ENCODE results near the gene NKX1-1. TPM values are rescaled to one million over a fixed set of nuclear protein-coding genes. Genes with fewer than 3 reads are reported as not detected.

Gene NKX1-1
- not detected for polyA plus RNA-seq (2013, experiment 1 of 2)
- polyA plus RNA-seq (2013, experiment 2 of 2) = not detected

GRCh38 chr4:1406394-1406980 is at the start of gene NKX1-1:
NKX1-1 (minus strand) TSS chr4:1406442; CDS start chr4:1406442, 0 bp downstream.
- no peaks in the 10 kb centered on the region for H3K79me1 ChIP-seq (ENCODE audit: low read depth, low read length)
- H3K4me3 ChIP-seq (ENCODE audit: low read length in 2 of 2) = no peak within 1 kb of the TSS
- H3K14ac ChIP-seq (ENCODE audit: low read length) = no peak within 1 kb of the TSS
- no peaks in the 10 kb centered on the region for H3K4me1 ChIP-seq (ENCODE audit: control insufficient read depth in 2 of 2, insufficient read depth in 1 of 2, low read depth in 1 of 2, low read length in 2 of 2)
- peaks cover 71 to 97% (median 76%) of the 10 kb centered on the region in 3 experiments for H3K27me3 ChIP-seq (ENCODE audit: control insufficient read depth in 3 of 3, insufficient read depth in 3 of 3, low read depth in 1 of 3, low read length in 3 of 3)
- no peak within 1 kb of the TSS for H2BK120ac ChIP-seq (ENCODE audit: low read depth, low read length)
- no peak within 1 kb of the TSS for H2AK5ac ChIP-seq (ENCODE audit: low read depth, low read length)
- H4K91ac ChIP-seq (ENCODE audit: low read depth, low read length, poor library complexity) = no peak within 1 kb of the TSS
- peak within 1 kb of the TSS; percentile 73 for H3K23ac ChIP-seq (ENCODE audit: low read depth, low read length, poor library complexity)
- DNase-seq (ENCODE audit: low spot score) = no peak
- no peak within 1 kb of the TSS for H2AFZ ChIP-seq (ENCODE audit: low read length)
- WGBS, 2 donors (ENCODE audit: extremely low coverage in 2 of 2, insufficient read length in 2 of 2, insufficient replicate concordance in 1 of 2) = no CpG with 5 or more reads among the region's 91 CpGs
- no peak within 1 kb of the TSS for H2BK12ac ChIP-seq (ENCODE audit: low read length)
- no peak within 1 kb of the TSS for H3K9ac ChIP-seq (ENCODE audit: low read depth, low read length, poor library complexity)
- H2BK15ac ChIP-seq (ENCODE audit: low read length) = no peak within 1 kb of the TSS
- peak within 1 kb of the TSS; percentile 17 for H3K18ac ChIP-seq (ENCODE audit: low read length)
- H3K9me3 ChIP-seq (replicated peaks in 1 of 2; ENCODE audit: control insufficient read depth in 2 of 2, insufficient read depth in 1 of 2, low read depth in 1 of 2, low read length in 2 of 2) = peaks cover 0 to 8% of the 10 kb centered on the region in 2 donors
- H3K36me3 ChIP-seq (replicated peaks in 1 of 2; ENCODE audit: control insufficient read depth in 2 of 2, insufficient read depth in 2 of 2, low read length in 2 of 2) = no peaks in the 10 kb centered on the region
- no peak within 1 kb of the TSS for H2BK5ac ChIP-seq (ENCODE audit: low read length)
- H3K4me2 ChIP-seq (ENCODE audit: insufficient read depth, low read length, poor library complexity, severe bottlenecking) = peak within 1 kb of the TSS; percentile 11
- H3K4ac ChIP-seq (ENCODE audit: low read length) = no peak within 1 kb of the TSS
- no peak within 1 kb of the TSS for H4K8ac ChIP-seq (ENCODE audit: low read depth, low read length)
- no peak within 1 kb of the TSS for H3K27ac ChIP-seq (replicated peaks; ENCODE audit: low read length)

- no peak overlapping the region for H3K14ac ChIP-seq (ENCODE audit: low read length)
These were observed 47.5 kb upstream of the NKX1-1 start for GRCh38 chr4:1453731-1454130.

GRCh38 chr4:1452431-1453051 is 46.3 kb upstream of the NKX1-1 start:
- no peaks in the 10 kb centered on the region for H3K4me1 ChIP-seq (ENCODE audit: control insufficient read depth in 2 of 2, insufficient read depth in 1 of 2, low read depth in 1 of 2, low read length in 2 of 2)
- H2BK15ac ChIP-seq (ENCODE audit: low read length) = no peak overlapping the region
- H3K79me1 ChIP-seq (ENCODE audit: low read depth, low read length) = no peaks in the 10 kb centered on the region
- peaks cover 0 to 8% of the 10 kb centered on the region in 2 donors for H3K9me3 ChIP-seq (replicated peaks in 1 of 2; ENCODE audit: control insufficient read depth in 2 of 2, insufficient read depth in 1 of 2, low read depth in 1 of 2, low read length in 2 of 2)
- H3K23ac ChIP-seq (ENCODE audit: low read depth, low read length, poor library complexity) = peak overlapping the region; percentile 25
- H4K91ac ChIP-seq (ENCODE audit: low read depth, low read length, poor library complexity) = no peak overlapping the region
- H3K4ac ChIP-seq (ENCODE audit: low read length) = no peak overlapping the region
- H2BK5ac ChIP-seq (ENCODE audit: low read length) = no peak overlapping the region
- no peak overlapping the region for H4K8ac ChIP-seq (ENCODE audit: low read depth, low read length)
- H3K4me3 ChIP-seq (ENCODE audit: low read length in 2 of 2) = no peak overlapping the region
- H2AFZ ChIP-seq (ENCODE audit: low read length) = no peak overlapping the region
- no peak overlapping the region for H2AK5ac ChIP-seq (ENCODE audit: low read depth, low read length)
- H2BK12ac ChIP-seq (ENCODE audit: low read length) = no peak overlapping the region
- peak overlapping the region; percentile 38 for H3K9ac ChIP-seq (ENCODE audit: low read depth, low read length, poor library complexity)
- no peaks in the 10 kb centered on the region for H3K36me3 ChIP-seq (replicated peaks in 1 of 2; ENCODE audit: control insufficient read depth in 2 of 2, insufficient read depth in 2 of 2, low read length in 2 of 2)
- no peak overlapping the region for H3K14ac ChIP-seq (ENCODE audit: low read length)
- H3K18ac ChIP-seq (ENCODE audit: low read length) = no peak overlapping the region
- no peak overlapping the region for H3K4me2 ChIP-seq (ENCODE audit: insufficient read depth, low read length, poor library complexity, severe bottlenecking)
- WGBS, 2 donors (ENCODE audit: extremely low coverage in 2 of 2, insufficient read length in 2 of 2, insufficient replicate concordance in 1 of 2) = 100% methylated on average over 4 to 5 of the region's 5 CpGs
- H2BK120ac ChIP-seq (ENCODE audit: low read depth, low read length) = no peak overlapping the region
- H3K27me3 ChIP-seq (ENCODE audit: control insufficient read depth in 3 of 3, insufficient read depth in 3 of 3, low read depth in 1 of 3, low read length in 3 of 3) = peaks cover 0 to 7% (median 0%) of the 10 kb centered on the region in 3 experiments
- DNase-seq (ENCODE audit: low spot score) = no peak
- H3K27ac ChIP-seq (replicated peaks; ENCODE audit: low read length) = no peak overlapping the region

More at GRCh38 chr4:1453731-1454130, 47.5 kb upstream of the NKX1-1 start:
- Histone ChIP-seq H4K8ac (ENCODE audit: low read depth, low read length) (no peak overlapping the region), H3K9ac (ENCODE audit: low read depth, low read length, poor library complexity) (no peak overlapping the region), H3K27me3 (ENCODE audit: control insufficient read depth in 3 of 3, insufficient read depth in 3 of 3, low read depth in 1 of 3, low read length in 3 of 3) (peaks cover 0 to 19% (median 2%) of the 10 kb centered on the region in 3 experiments), H3K4ac (ENCODE audit: low read length) (no peak overlapping the region), H4K91ac (ENCODE audit: low read depth, low read length, poor library complexity) (no peak overlapping the region), H3K23ac (ENCODE audit: low read depth, low read length, poor library complexity) (no peak overlapping the region), H3K4me2 (ENCODE audit: insufficient read depth, low read length, poor library complexity, severe bottlenecking) (no peak overlapping the region), H2BK120ac (ENCODE audit: low read depth, low read length) (no peak overlapping the region), H2AFZ (ENCODE audit: low read length) (no peak overlapping the region), H3K18ac (ENCODE audit: low read length) (no peak overlapping the region), H3K36me3 (replicated peaks in 1 of 2; ENCODE audit: control insufficient read depth in 2 of 2, insufficient read depth in 2 of 2, low read length in 2 of 2) (no peaks in the 10 kb centered on the region), H3K4me1 (ENCODE audit: control insufficient read depth in 2 of 2, insufficient read depth in 1 of 2, low read depth in 1 of 2, low read length in 2 of 2) (peaks cover 0 to under 1% of the 10 kb centered on the region in 2 donors), H2BK12ac (ENCODE audit: low read length) (no peak overlapping the region), H2BK5ac (ENCODE audit: low read length) (no peak overlapping the region), H3K9me3 (replicated peaks in 1 of 2; ENCODE audit: control insufficient read depth in 2 of 2, insufficient read depth in 1 of 2, low read depth in 1 of 2, low read length in 2 of 2) (peaks cover 0 to 8% of the 10 kb centered on the region in 2 donors), H2AK5ac (ENCODE audit: low read depth, low read length) (no peak overlapping the region), H3K27ac (replicated peaks; ENCODE audit: low read length) (no peak overlapping the region), H3K79me1 (ENCODE audit: low read depth, low read length) (no peaks in the 10 kb centered on the region), H2BK15ac (ENCODE audit: low read length) (no peak overlapping the region), H3K4me3 (ENCODE audit: low read length in 2 of 2) (no peak overlapping the region)
- 100% methylated on average over 1 of the region's 2 CpGs for WGBS, 2 donors (ENCODE audit: extremely low coverage in 2 of 2, insufficient read length in 2 of 2, insufficient replicate concordance in 1 of 2)
- DNase-seq (ENCODE audit: low spot score) = no peak

GRCh38 chr4:1451752-1452122 is 45.5 kb upstream of the NKX1-1 start:
- Histone ChIP-seq H3K9me3 (replicated peaks in 1 of 2; ENCODE audit: control insufficient read depth in 2 of 2, insufficient read depth in 1 of 2, low read depth in 1 of 2, low read length in 2 of 2) (peaks cover 0 to 8% of the 10 kb centered on the region in 2 donors), H3K79me1 (ENCODE audit: low read depth, low read length) (no peaks in the 10 kb centered on the region), H2BK12ac (ENCODE audit: low read length) (no peak overlapping the region), H2BK120ac (ENCODE audit: low read depth, low read length) (no peak overlapping the region), H2BK15ac (ENCODE audit: low read length) (no peak overlapping the region), H4K91ac (ENCODE audit: low read depth, low read length, poor library complexity) (no peak overlapping the region), H3K27me3 (ENCODE audit: control insufficient read depth in 3 of 3, insufficient read depth in 3 of 3, low read depth in 1 of 3, low read length in 3 of 3) (no peaks in the 10 kb centered on the region), H3K27ac (replicated peaks; ENCODE audit: low read length) (no peak overlapping the region), H2BK5ac (ENCODE audit: low read length) (no peak overlapping the region), H3K4ac (ENCODE audit: low read length) (no peak overlapping the region), H3K4me2 (ENCODE audit: insufficient read depth, low read length, poor library complexity, severe bottlenecking) (no peak overlapping the region), H3K36me3 (replicated peaks in 1 of 2; ENCODE audit: control insufficient read depth in 2 of 2, insufficient read depth in 2 of 2, low read length in 2 of 2) (no peaks in the 10 kb centered on the region), H4K8ac (ENCODE audit: low read depth, low read length) (no peak overlapping the region), H3K4me3 (ENCODE audit: low read length in 2 of 2) (no peak overlapping the region), H2AFZ (ENCODE audit: low read length) (no peak overlapping the region), H3K4me1 (ENCODE audit: control insufficient read depth in 2 of 2, insufficient read depth in 1 of 2, low read depth in 1 of 2, low read length in 2 of 2) (no peaks in the 10 kb centered on the region), H3K14ac (ENCODE audit: low read length) (no peak overlapping the region), H3K18ac (ENCODE audit: low read length) (no peak overlapping the region), H3K23ac (ENCODE audit: low read depth, low read length, poor library complexity) (no peak overlapping the region), H2AK5ac (ENCODE audit: low read depth, low read length) (no peak overlapping the region), H3K9ac (ENCODE audit: low read depth, low read length, poor library complexity) (no peak overlapping the region)
- WGBS, 2 donors (ENCODE audit: extremely low coverage in 2 of 2, insufficient read length in 2 of 2, insufficient replicate concordance in 1 of 2) = no CpG with 5 or more reads among the region's 3 CpGs
- DNase-seq (ENCODE audit: low spot score) = no peak

All from neuronal stem cell (in vitro differentiated cells).